Hematopoietic multipotent progenitor cell (in vitro differentiated cells): Measurements from ENCODE around the gene SCN3A. TPM values are rescaled to one million over a fixed set of nuclear protein-coding genes. Genes with fewer than 3 reads are reported as not detected.

ENCODE experiments used
- DNase-seq, 3 donors: peaks; one replicate each; pipeline ENCODE4 v3.0.0-alpha.2; 2011 to 2015; ENCODE audit warnings: low read depth in 2 of 3, low spot score in 2 of 3
- total RNA-seq: library from RNA; depleted of rRNA; stranded (reverse); fragments of >200 nt; gene quantifications from one replicate; pipeline ENCODE4 v1.2.3, GENCODE V29; 2012

SCN3A gene
- total RNA-seq, 1 donor: 1.1 TPM

DNA sequence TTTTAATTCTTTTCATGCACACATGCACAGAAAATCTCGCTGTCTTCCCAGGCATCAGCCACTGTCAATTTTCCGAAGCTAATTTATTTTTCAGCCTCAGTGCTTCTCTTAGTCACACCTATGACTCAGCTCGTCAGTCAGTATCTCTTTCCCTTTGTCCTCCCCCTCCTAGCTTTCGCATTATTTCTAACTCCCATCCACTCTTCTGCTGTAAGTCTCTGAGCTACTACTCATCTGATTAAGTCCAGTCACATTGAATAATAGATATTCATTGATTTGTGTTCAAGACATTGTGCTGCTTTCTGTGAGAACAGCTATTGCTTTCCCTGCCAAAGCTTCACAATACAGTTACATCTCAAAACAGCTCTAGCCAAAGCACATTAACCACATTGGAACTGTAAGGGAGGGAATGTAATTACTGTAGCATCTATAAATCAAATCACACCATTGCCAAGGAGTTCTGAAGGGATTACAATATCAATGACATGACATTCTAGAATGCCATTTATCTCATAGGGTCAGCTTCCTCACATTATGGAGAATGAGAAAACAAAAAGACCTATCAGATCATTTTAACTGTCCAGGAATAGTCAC is 89.4 kb downstream of the SCN3A start:
- DNase-seq: no peak

DNA sequence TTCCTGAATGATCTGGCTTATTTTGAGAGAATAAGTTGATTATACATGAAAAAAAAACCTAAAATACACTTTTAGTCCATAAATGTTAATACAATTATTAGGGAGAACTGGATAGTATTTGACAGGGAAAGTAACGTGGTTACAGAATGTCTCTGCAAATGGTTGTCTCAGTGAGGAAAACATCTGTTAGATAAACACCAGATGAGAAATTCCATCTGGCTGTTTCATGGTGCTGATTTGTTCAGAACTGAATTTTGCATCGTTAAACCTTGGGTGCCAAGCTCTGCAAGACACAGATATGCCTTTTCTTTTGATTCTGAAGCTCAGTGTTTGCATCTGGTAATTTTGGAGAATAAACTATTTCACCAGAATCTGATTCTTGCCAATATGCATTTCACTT is 90.4 kb downstream of the SCN3A start:
- DNase-seq: no peak

DNA sequence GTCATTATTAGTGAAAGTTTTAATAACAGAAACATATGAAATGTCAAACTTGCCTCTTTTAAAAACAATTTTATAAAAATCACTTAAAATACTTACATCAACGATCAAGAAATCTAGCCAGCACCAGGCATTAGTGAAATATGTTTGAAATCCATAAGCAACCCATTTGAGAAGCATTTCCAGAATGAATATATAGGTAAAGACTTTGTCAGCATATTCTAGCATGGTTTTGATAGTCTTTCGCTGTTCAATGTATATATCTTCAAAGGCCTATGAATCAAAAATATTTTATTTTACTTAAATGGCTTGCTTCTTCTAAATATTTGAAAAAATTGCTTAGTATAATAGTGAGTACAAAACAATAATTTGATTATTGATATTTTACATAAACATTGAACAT is 91.1 kb downstream of the SCN3A start:
- DNase-seq: no peak

DNA sequence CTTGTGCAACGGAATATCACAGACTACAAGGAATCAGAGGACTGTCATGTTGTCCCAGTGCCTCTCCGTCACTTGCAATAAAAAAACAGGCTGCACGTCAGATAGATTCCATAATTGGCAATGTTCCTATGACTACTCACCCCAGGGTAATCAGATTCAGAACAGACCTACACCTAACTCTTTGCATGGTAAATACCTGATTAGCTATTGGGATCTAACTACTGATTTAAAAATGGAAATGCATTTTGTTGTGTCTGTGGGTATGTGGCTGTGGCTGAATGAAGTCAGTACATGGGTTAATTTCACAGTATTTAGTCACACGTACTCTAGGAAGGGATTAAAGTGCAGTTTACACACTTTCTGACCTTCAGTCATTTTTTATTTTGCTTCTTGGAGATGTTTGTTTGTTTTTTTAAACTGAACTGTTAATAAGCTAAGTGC is 91.7 kb downstream of the SCN3A start:
- DNase-seq: no peak

DNA sequence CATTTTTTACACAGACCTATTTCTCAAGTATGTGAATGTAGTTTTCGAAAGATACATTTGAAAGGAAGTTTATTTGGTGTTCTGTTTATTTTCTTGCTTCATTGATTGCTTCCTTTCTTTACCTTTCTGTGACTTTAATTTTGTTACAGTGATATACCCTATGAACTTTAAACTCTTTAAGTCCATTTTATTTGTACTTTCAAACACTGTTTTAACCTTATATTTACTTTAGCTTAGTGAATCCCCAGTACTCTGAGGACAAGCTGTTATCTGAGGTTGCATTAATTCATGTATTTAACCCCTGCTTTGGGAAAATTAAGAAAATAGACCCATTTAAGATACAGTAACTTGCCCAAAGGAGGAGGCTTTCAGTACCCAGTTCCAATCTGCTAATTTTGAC is 93.5 kb downstream of the SCN3A start:
- no peak for DNase-seq

DNA sequence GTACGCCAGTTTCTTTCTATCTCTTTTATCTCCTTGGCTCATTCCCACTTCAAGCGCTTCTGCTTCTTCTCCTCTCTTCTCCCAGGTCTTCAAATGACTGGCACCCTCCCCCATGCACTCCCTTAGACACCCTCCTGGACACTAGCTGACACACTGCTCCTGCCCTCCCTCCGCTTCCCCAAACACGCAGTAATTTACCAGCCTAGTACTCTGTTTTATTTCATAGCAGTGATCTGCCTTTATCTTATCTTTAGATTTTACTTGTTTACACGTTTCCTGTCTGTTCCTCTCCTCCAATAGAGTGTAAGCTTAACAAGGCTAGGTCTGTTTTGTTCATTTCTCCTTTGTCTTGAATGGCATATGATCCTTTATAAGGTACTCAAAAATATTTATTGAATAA is 93.9 kb downstream of the SCN3A start:
- no peak for DNase-seq

DNA sequence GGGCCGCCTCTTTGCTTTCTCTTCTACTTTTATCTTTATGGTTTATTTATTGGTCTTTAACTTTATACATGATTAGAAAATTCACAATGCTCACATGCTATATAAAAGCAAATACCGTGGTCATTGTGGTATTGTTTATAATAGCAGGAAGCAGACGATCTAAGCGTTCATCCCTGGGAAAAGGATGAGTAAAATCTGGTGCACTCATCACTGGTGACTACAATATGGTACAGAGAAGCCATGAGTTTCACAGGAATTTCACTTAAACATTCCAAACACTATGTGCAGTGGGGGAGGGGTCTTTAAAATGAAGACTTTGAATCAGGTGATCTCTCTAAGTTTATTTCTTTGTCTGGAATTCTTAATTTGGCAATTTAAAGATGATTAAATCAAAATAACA is 97.9 kb downstream of the SCN3A start:
- no peak for DNase-seq

DNA sequence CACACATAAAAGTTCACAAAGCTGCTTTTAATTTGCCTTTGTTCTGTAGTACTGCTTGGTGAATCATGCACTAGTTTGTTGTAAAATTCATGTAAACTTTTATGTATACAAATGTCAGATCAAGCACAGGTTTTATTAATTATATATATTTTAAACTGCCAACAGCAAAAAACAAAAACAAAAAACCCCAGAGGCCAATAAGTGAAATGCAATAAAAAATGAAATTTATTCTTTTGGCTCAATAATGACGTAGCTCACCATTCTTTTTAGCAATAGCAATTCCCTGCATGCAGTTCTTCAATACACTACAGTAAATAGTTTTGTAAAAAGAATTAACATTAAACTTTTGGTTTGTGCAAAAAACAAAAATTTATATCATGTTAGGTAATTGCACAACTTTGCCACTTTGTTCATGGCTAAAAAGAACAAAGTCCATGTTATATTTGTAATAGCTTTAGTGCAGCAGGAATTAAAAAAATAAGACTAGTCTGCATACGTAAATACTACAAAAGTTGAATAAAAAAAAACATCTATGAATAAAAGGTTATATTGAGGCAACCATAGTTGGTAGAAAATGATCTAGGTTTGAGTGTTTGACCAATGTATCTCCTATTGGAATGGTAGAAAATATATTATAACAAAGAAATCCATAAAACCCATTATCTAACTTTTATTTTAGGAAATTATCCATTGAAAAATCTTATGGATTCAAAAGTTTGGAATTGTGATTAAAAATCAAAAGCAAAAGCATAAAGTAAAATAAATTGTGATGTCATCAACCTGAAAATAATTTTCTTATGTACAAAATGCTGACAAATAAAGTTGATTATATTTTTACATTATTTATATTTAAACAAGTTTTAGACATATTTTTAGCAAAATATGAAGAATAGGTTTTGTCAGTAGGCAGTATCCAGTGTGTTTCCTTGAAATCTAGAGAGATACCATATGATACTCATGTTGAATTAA is 115.6 kb downstream of the SCN3A start:
- DNase-seq: no peak

DNA sequence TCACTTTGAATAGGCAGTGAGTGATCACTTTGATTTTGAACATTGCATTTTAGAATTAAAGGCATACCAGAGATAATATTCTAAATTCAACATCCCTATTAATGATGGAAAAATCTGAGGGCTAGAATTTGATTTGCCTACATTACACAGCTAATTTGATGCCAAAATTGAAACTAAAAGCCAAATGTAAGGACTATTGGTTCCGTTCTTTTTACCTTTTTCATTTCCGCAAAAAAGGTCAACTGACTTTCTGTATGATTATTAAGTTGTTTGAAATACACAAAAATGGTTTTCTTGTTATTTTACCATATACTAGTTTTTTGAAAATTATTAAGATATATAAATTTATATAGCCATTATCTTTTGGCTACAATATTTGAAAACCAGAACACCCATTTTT is 117.5 kb downstream of the SCN3A start:
- DNase-seq: no peak

DNA sequence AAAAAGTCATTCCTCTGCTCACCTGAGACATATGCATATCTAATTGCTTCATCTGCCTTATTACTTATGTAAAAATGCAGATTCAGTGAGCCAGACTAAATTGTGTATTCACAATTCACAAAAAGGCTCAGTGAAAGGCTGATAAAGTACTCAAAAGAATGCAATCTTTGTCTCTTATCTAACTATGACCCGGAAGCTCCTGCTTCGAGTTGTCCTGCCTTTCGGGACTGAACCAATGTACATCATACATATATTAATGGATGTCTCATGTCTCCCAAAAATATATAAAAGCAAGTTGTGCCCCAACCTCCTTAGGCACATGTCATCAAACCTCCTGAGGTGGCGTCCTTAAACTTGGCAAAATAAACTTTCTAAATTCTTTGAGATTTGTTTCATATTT is 120.5 kb downstream of the SCN3A start:
- DNase-seq: no peak

DNA sequence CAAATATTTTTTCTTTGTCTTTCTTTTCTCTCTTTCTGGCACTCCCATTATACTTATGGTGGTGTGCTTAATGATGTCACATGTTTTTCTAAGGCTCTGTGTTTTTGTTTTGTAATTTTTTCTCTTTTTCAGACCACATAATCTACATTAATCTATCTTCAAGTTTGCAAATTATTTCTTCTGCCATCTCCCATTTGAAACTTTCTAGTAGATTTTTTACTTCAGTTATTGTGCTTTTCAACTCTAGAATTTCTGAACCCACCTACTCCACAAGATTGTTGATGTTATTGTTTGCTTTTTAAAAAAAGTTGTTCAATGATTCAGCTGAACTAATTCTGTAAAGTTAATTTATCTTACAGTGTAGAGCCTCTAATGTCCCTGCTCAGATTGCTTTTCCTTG is 121.4 kb downstream of the SCN3A start:
- DNase-seq: no peak

DNA sequence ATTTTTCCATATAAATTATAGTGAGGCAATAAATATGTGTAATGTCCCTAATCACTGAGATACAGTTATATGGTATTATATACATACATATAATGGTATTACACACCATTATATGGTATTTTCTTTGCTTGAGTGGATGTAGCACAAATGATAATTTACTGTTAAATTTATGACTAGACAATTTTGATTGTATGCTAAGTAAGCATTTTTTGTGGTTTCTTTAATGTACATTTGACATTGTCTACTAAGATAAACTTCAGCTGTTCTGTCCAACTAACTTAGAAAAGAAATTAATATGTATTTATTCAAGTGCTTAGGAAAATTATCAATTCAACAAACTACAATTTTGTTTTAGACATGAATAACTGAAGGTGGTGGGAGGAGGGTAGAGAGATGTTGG is 122.6 kb downstream of the SCN3A start:
- no peak for DNase-seq

DNA sequence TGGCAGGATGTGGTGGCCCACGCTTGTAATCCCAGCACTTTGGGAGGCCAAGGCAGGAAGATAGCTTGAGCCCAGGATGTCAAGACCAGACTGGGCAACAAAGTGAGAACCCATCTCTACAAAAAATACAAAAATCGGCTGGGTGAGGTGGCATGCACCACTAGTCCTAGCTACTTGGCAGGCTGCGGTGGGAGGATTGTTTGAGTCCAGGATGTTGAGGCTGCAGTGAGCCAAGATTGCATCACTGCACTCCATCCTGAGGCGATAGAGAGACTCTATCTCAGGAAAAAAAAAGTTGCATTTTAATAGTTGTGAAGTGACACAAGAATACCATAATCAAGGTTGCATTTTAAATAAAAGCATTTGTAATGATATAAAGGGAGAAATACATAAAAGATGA is 124.4 kb downstream of the SCN3A start:
- DNase-seq: no peak

DNA sequence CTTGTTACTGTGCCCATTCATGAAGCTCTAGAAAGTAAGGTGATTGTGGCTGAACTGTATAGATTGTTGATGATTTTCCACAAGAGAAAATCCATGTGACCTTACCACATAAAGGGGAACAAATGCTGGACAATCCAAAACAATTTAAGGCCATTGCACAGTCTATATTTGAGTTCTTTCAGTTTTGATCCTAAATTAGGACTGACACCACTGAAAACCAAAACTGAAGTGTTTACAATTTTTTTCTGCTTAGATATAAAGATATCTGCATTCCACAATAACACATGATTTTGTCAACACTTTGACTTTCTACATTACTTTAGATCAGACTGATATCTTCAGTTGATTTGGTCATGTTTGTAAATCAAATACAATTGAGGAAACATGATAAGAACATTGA is 124.9 kb downstream of the SCN3A start:
- DNase-seq: no peak

DNA sequence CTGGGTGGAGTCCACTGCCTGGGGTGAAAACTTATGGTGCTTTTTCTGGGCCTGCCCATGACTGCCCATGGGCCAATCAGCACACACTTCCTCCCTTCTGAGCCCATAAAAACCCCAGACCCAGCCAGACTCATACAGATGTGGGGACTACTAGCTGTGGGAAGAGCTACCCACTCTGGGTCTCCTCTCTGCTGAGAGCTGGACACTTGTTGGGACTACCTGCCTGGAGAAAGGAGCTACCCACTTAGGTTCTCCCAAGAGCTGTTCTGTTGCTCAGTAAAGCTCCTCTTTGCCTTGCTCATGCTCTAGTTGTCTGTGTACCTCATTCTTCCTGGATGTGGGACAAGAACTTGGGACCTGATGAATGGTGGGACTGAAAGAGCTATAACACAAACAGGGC is 129.0 kb downstream of the SCN3A start:
- DNase-seq: no peak

DNA sequence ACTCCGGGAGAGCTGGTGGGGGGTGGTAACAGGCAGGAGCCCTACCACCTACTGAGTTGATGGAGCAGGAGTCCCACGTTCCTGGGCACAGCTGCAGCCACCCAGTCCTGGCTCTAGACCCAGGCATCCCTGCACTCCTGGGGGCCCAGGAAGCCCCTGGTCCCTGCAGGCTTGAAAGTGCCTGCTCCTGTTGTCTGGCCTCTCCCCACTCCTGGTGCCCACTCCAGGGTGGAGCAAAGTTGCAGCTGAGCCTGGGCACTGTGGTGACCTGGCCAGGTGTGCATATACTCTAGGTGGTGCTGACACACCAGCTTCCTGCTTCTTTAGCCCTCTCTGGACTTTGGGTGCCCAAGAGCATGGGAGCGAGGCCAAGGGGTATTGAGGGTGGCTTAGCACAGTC is 129.5 kb downstream of the SCN3A start:
- no peak for DNase-seq

DNA sequence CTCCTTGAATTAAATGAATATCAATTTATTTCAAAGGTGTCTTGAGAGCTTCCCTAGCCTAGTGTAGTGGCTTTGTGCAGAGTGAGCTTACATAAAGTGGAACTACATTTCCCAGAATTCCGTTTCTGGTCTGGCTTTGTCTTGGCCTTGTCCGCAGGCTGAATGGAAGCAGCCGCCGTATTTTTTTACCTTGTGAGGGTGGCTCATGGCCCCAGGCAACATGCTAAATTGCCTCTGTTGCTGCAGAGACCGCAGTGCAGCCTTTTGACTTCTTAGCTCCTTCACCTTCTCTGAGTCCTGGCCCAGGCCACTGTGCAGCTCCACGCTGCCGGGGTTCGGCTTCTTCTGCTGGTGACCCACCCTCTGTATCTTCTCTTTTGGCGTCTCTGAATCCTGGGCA is 133.8 kb downstream of the SCN3A start:
- no peak for DNase-seq

DNA sequence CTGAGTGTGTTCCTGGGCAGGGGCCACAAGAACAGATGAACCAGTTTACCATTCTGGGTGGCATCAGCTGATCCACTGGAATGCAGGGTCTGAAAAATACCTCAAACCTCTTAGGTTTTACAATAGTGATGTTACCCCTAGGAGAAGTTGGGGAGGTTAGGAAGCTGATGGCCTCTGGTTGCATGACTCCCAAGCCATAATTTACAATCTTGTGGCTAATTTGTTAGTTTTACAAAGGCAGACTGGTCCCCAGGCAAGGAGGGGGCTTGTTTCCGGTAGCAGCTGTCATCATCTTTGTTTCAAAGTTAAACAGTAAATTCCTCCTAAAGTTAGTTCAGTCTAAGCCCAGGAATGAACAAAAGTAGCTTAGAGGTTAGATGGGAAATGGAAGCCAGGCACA is 134.7 kb downstream of the SCN3A start:
- DNase-seq: no peak

DNA sequence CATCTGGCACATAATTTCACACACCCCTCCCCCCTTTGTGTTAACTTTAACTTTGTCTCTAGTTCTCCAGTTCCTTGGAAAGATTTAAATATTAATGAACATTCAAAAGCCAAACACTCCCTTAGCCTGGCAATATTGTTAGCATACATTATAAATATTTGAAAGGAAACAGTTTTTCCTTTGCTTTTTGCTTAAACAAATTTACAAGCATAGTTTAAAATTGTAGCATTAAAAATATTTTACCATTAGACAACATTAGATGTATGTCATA is 135.4 kb downstream of the SCN3A start:
- no peak for DNase-seq

DNA sequence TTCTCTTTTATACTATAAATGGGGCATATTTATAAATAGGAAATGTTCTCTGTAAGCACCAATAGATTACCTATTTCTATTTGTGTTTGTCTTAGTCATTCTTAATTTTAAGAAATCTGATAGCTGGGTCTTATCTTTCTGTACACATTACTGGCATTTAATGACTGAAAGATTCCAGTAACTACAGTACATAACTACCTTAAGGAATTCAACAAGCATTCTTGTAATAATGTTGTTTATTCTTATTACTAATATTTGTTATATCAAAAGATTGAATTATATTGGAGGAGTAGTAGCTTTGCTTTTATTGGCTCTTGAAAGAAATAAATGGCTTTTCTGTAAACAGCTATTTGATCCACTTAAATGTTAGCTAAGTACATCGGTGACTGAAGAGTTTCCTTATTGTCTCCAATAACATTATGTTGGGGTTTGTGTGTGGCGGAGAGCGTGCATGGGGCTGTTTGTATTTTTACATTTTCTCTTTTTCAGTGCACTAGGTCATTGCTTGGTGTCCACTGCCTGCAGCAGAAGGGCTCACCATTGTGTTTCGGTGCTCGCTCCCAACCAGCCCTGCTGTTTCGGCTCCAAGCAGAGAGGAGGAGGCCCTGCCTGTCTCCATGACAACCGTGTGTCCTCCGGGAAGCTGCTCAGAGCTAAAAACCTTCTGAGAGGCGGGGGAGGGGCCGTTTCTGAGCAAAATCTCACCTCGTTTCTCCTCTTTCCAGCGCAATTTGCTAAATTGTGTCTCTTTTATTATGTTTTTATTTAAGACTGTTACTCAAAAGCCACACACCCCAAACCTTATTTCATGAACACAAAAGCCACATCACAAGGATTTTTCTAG is 136.0 kb downstream of the SCN3A start:
- no peak for DNase-seq

DNA sequence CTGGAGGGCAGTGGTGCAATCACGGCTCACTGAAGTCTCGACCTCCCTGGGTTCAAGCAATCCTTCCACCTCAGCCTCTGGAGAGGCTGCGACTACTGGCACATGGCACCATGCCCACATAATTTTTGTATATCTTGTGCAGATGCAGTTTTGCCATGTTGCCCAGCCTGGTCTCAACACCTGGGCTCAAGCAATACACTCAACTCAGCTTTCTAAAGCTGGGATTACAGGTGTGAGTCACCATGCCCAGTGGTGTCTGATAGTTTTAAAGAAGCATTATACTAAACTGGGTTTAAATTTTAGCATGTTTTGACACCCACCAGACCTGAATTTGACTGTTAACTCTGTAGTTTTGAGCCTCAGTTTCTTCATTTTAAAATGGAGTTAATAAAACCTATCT is 139.1 kb downstream of the SCN3A start:
- DNase-seq: no peak

DNA sequence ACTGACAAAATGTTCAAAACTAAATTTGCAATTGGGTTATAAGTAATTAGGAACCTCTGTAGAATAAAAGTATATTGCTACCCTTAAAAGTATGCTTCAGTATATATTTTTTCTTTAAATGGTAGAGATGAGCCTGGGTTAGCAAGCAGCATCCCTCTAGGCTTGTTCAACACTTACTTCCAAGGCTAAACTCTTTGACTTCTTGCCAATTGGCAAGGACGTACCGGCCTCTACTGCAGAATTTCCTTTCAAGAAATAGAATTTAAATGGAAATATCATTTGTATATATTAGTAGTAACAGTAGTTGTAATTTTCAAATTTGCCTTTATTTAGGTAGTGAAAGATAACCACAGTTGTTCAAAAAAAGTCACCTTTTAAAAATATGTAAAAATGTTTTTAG is 143.4 kb downstream of the SCN3A start:
- no peak for DNase-seq
